ENCODE data around the gene TBC1D14. TPM values are rescaled to one million over a fixed set of nuclear protein-coding genes. Genes with fewer than 3 reads are reported as not detected.
"Not testable (repeated sequence)": the region's sequence is repeated elsewhere in the genome, so short reads cannot be mapped to it uniquely, and the experiment has no call there.

The TBC1D14 gene
- total RNA-seq, 1 donor, result 42.3 TPM

DNA sequence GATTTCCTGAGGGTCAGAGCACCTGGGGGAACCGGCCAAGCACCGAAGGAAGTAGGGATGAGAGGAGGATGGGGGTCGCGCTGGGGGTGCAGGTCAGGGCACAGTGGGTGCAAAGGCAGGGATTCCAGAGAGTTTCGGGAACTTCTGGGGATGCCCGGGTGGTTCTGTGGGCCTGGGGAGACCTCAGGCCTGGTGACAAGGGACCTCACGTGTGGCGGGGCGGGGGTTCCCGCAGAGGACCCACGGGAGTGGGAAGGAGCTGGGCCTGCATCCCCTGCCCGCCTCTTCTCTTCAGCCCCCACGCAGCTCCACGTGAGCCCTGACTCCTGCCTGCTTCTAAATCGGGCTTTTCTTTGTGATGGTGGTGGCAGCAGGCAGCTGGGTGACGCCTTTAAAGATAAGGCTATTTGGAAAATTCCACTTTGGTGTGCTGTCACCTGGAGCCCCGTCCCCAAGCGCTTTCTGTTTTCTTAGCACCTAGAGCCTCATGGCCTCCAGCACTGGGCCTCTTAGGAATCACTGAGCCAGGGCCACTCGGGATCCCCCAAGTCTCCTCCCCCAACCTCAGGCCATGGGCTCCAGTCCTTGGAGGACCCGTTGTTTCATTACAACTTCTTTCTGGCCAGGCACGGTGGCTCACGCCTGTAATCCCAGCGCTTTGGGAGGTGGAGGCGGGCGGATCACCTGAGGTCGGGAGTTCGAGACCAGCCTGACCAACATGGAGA lies 7.1 kb upstream of the TBC1D14 start:
- TF ChIP-seq CTCF (IDR thresholded peaks at IDR 0.05; ENCODE audit: insufficient read depth, low read depth, low read length), result no peak
- no peak for DNase-seq (ENCODE audit: low read depth)
- H3K4me3 ChIP-seq (ENCODE audit: low read depth, low read length), result no peak overlapping the region

- TF ChIP-seq CTCF (IDR thresholded peaks at IDR 0.05; ENCODE audit: insufficient read depth, low read depth, low read length), result no peak
- H3K4me3 ChIP-seq (ENCODE audit: low read depth, low read length), result no peak overlapping the region
- no peak for DNase-seq (ENCODE audit: low read depth)
These were observed 3.8 kb upstream of the TBC1D14 start for GRCh38 chr4:6905516-6906445.

DNA sequence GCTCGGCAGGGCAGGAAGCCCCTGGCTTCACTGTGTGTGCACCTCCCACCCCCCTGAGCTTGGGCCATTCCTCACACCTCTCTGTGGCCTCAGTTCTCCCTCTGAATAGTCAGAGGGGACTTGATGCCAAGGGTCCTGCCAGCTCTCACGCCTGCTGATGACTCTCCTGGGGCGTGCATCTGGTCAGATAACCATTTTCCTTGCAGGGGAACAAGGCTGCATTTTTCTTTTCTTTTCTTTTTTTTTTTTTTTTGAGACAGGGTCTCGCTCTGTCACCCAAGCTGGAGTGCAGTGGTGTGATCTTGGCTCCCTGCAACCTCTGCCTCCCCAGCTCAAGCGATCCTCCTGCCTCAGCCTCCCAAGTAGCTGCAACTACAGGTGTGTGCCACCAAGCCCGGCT lies 3.1 kb upstream of the TBC1D14 start:
- DNase-seq (ENCODE audit: low read depth); H3K4me3 ChIP-seq (ENCODE audit: low read depth, low read length): not testable (repeated sequence)

GRCh38 chr4:6907658-6908191 lies 1.9 kb upstream of the TBC1D14 start:
- TF ChIP-seq CTCF (IDR thresholded peaks at IDR 0.05; ENCODE audit: insufficient read depth, low read depth, low read length), result peak; percentile 54
- DNase-seq (ENCODE audit: low read depth), result peak; percentile 41
- H3K4me3 ChIP-seq (ENCODE audit: low read depth, low read length), result no peak overlapping the region

GRCh38 chr4:6908432-6909112 lies 1.1 kb upstream of the TBC1D14 start:
- TF ChIP-seq CTCF (IDR thresholded peaks at IDR 0.05; ENCODE audit: insufficient read depth, low read depth, low read length), result no peak
- H3K4me3 ChIP-seq (ENCODE audit: low read depth, low read length), result peak overlapping the region; percentile 76
- DNase-seq (ENCODE audit: low read depth), result peak; percentile 64

DNA sequence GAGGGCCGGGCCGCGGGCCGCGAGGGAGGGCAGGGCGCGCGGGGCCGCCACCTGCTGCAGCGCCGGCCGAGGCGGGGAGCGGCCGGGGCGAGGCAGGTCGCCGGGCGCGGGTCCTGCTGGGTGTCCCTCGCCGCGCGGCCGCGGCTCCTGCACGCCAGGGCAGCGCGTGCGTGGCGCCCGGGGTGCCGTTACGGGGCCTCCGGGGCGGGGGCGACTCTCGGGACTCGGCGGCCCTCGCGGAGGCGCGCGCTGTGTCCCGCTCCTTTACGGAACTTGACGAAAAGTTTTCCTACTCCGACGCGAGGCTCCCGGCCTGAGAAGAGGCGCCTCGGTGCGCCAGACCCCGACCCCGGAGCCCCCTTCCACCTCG lies 329 bp downstream of the TBC1D14 start:
- DNase-seq (ENCODE audit: low read depth), result no peak
- peak overlapping the region; percentile 76 for H3K4me3 ChIP-seq (ENCODE audit: low read depth, low read length)
- no peak for TF ChIP-seq CTCF (IDR thresholded peaks at IDR 0.05; ENCODE audit: insufficient read depth, low read depth, low read length)

Data from fibroblast of villous mesenchyme (primary cell).